Stimulated activated CD4-positive, alpha-beta T cell treated with anti-CD3 and anti-CD28 coated beads, TNF-alpha, amount 100 ng/mL, for 4 hours (primary cell): Measurements from ENCODE around the gene TSFM.

ENCODE experiments used
- DNase-seq, 3 experiments: peaks; one replicate each; pipeline ENCODE4 v3.0.0-alpha.2; 2020; ENCODE audit warnings: low read depth in 3 of 3

The TSFM gene

DNA sequence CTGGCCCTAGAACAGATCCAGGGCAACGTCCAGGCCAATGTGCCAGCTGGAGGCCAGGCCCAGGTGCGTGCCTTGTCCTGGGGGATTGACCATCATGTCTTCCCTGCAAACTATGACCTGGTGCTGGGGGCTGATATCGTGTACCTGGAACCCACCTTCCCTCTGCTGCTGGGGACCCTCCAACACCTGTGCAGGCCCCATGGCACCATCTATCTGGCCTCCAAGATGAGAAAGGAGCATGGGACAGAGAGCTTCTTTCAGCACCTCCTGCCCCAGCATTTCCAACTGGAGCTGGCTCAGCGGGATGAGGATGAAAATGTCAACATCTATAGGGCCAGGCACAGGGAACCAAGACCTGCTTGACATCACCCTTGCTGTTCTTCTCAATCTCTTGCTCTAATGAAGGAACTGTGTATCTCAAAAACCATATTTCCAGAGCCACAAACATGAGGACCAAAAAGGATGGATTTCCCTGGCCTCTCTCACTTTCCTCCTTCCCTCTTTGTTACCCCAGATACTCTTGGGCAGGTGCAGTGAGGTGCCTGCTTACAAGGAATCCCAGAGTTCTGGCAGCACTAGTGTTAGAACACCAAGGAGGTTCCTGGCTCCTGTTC is 2.2 kb upstream of the TSFM start:
- DNase-seq: no peak

DNA sequence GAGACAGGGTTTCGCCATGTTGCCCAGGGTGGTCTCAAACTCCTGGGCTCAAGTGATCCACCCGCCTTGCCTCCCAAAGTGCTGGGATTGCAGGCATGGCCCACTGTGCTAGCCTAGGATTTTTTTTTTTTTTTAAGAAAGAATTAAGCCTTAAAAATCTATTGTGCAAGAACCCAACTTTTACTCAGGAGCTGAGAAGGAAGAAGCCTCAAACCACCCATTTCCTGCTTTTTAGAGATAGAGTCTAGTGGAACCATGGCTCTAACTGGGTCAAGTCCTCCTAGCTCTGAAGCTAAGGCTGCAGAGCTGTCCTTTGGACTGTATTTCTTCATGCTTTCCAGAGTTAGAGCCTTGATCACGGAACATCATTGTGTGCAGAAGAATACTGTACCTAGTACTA is 1.3 kb upstream of the TSFM start:
- DNase-seq: no peak

GRCh38 chr12:57781801-57782200 is 786 bp upstream of the TSFM start:
- DNase-seq: no peak

- DNase-seq: no peak
Measured at GRCh38 chr12:57782243-57782607, 362 bp upstream of the TSFM start.

- no peak for DNase-seq
Measured at GRCh38 chr12:57783466-57783801, 847 bp downstream of the TSFM start.

DNA sequence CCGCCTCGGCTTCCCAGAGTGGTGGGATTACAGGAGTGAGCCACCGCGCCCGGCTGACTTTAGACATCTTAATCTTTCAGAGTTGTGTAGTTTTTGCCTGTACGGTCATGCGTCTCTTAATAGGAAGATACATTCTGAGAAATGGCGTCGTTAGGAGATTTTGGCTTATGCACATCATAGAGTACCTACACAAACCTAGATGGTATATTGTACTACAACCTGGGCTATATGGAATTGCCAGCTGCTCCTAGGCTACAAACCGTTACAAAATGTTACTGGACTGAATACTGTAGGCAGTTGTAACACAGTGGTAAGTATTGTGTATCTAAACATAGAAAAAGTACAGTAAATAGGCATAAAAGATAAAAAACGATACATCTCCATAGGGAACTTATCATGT is 1.3 kb downstream of the TSFM start:
- no peak for DNase-seq

DNA sequence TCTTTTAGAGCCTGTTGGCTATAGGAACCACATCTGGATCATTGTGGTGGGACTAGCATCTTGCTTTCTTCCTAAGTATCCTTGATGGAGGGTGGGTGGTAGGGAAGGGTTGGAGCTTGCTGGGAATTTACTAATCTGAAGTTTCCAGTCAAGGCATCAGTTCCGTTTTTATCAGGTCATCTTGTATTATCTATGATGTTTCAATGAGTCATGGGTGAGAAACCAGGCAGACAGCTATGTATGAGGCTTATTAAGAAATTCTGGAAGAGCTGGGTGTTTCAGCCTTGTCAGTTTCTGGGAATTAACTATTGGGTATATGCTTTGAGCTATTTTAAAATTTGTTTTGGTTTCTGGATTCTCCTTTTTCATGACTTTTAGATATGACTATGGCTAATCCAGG is 11.3 kb downstream of the TSFM start:
- DNase-seq: no peak

- no peak for DNase-seq
Measured at GRCh38 chr12:57795354-57795753, 12.8 kb downstream of the TSFM start.

DNA sequence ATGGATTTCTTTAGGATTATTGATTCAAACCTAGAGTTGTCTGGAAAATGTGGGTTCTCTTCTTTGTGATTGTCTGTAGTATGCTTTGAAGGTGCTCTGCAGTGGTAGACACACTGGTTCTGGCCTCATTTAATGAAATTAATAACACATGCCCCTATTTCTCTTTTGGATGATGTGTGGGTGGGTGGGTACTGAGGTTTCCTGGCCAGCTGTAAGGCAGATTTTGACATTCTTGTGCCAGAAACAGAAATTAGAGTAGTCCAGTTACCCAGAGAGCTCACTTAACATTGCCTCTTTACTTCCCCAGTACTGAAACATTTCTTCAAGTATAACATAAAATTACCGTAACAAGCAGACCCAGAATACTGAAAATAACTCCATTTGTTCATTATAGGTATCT is 14.4 kb downstream of the TSFM start:
- DNase-seq: no peak

GRCh38 chr12:57797933-57798332 is 15.3 kb downstream of the TSFM start:
- DNase-seq: no peak

- no peak for DNase-seq
Measured at GRCh38 chr12:57800965-57801364, 18.4 kb downstream of the TSFM start.

DNA sequence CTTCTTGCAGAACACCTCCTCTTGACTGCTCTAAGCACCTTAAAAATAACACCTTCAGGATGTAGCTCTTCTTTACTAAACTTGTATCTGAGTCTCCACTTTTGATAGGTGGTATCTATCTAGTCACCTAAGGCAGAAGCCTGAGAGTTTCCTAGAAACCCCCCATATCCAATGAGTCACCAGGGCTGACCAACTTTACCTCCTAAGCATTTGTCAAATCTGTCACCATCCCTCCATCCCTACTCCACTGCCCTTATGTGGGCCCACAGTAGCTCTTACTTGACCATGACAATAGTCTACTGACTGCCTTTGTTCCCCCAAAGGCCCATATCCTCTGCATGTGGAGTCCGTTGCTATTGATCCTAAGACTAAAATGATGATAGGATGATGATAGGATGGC is 20.0 kb downstream of the TSFM start:
- DNase-seq: no peak

- no peak for DNase-seq
Measured at GRCh38 chr12:57803319-57803893, 20.8 kb downstream of the TSFM start.

GRCh38 chr12:57806677-57807076 is 24.1 kb downstream of the TSFM start:
- no peak for DNase-seq

DNA sequence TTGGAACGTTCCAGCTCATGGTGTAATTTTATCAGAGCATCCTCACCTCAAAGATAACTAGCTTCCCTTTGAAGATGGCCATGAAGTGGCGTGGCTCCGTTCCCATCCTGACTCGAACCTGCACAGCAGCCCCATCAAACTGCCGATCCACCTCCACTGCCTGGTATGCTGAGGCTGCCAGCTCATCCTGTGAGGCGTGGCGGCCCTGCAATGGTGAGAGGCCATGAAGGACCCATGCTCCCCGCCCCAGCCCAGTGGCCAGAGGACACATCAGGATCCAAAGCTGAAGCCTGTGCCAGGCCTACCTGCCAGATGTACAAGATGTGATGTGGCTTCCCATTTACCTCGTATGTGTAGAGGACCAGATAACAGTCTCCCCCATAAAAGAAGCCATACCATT is 24.7 kb downstream of the TSFM start:
- DNase-seq: no peak

DNA sequence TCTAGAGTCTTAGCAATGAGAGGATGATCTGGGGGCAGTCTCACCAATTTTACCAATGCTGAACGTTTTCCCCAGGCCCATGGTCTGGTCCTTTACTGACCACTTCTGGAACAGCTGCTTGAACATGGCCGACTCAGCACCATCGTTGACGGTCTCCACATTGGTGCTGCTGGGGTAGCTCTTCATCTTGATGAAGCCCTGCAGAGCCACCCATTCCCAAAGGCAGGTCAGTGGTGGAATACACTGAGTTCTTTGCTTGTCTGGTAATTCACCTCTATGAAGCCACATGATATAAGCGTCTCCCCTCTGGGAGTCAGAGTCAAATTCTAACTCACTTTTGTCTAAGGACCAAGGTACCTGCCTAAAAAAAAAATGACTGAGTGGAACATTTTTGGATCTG is 25.8 kb downstream of the TSFM start:
- DNase-seq: no peak

GRCh38 chr12:57809425-57809824 is 26.8 kb downstream of the TSFM start:
- no peak for DNase-seq

GRCh38 chr12:57810450-57810849 is 27.9 kb downstream of the TSFM start:
- DNase-seq: no peak

GRCh38 chr12:57811028-57811755 is 28.6 kb downstream of the TSFM start:
- DNase-seq: no peak

DNA sequence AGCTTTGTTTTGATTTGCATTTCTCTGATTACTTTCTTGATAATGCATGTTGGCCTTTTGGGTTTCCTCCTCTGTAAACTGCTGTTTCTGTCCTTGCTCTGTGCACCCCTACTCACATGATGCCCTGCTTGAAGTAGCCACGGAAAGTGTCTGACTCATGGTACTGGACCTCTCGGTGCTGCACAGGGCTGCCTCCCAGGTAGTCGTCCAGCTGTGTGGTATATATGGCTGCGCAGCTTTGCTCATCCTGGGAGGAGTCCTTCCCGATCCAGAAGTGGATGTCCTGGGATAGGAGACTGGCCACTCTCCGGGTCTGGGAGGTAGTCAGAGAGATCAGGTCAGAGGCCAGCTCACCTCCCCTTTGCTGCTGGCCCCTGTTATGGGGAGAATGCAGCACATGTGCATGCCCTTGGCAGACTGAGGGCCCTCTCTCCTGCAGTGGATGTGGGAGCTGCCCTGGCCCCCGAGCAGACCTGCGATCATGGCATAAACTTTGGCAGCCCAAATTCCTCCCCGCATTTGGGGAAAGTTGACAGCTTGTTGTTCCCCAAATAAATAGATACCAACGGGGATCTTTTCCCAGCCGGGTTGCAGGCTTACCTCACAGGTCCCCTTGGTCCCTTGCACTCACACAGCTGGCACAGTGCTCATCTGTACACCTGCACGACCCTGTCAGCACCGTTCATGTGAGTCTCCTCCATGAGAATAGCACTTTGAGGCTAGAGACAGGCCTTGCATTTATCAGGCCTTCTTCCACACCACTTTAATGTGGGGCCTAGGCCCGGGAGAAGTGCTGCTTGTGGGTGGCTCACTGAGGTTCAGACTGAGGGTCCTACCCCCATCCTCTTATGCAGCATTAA is 30.8 kb downstream of the TSFM start:
- DNase-seq: no peak

GRCh38 chr12:57813971-57814772 is 31.6 kb downstream of the TSFM start:
- DNase-seq: no peak
